DOHH2 (cell line): Measurements from ENCODE around the gene ENOX1.

ENCODE experiments used
- H3F3A ChIP-seq: fragments of 200-600 bp; sonication (generic), shearing (Covaris generic); 2 replicates; pipeline ENCODE4 v1.6.0; 2016; ENCODE audit warnings: antibody characterized with exemption, mild to moderate bottlenecking; ENCODE audit not compliant: control insufficient read depth, insufficient read depth
- H3K27ac ChIP-seq: fragments of 200-600 bp; sonication (generic); 2 replicates; pipeline ENCODE4 v1.5.1; 2014; ENCODE audit warnings: low read depth, mild to moderate bottlenecking, low read length, moderate library complexity
- H3K27me3 ChIP-seq: fragments of 200-600 bp; sonication (generic); 2 replicates; pipeline ENCODE4 v1.6.1; 2014; ENCODE audit warnings: mild to moderate bottlenecking, low read length, mixed read lengths; ENCODE audit not compliant: control insufficient read depth
- H3K36me3 ChIP-seq: fragments of 200-600 bp; sonication (generic); 2 replicates; pipeline ENCODE4 v1.6.1; 2014; ENCODE audit warnings: mild to moderate bottlenecking, low read length, moderate library complexity, mixed read lengths; ENCODE audit not compliant: control insufficient read depth
- H3K4me1 ChIP-seq: fragments of 200-600 bp; sonication (generic); 2 replicates; pipeline ENCODE4 v1.6.1; 2014; ENCODE audit warnings: mild to moderate bottlenecking, low read length, mixed read lengths; ENCODE audit not compliant: control insufficient read depth
- H3K4me2 ChIP-seq: fragments of 200-600 bp; sonication (generic); 2 replicates; pipeline ENCODE4 v1.6.0; 2014; ENCODE audit warnings: mild to moderate bottlenecking, low read length, moderate library complexity
- H3K4me3 ChIP-seq: fragments of 200-600 bp; sonication (generic); 2 replicates; pipeline ENCODE4 v1.5.1; 2014; ENCODE audit warnings: mild to moderate bottlenecking, low read length, mixed read lengths
- H3K79me2 ChIP-seq: fragments of 200-600 bp; sonication (generic); 2 replicates; pipeline ENCODE4 v1.6.1; 2014; ENCODE audit warnings: mild to moderate bottlenecking, low read length, mixed read lengths; ENCODE audit not compliant: control insufficient read depth
- H3K9me2 ChIP-seq: fragments of 200-600 bp; sonication (generic); replicated peaks from 2 replicates; pipeline ENCODE4 v1.6.1; 2014; ENCODE audit warnings: mild to moderate bottlenecking, low read length, mixed read lengths; ENCODE audit not compliant: control insufficient read depth
- H3K9me3 ChIP-seq: fragments of 200-600 bp; sonication (generic); 2 replicates; pipeline ENCODE4 v1.6.1; 2014; ENCODE audit warnings: antibody characterized with exemption, low read length, mixed read lengths; ENCODE audit not compliant: control insufficient read depth, insufficient read depth
- H4K20me1 ChIP-seq: fragments of 200-600 bp; sonication (generic); 2 replicates; pipeline ENCODE4 v1.6.0; 2014; ENCODE audit warnings: low read depth, mild to moderate bottlenecking, antibody characterized with exemption, low read length, moderate library complexity; ENCODE audit not compliant: control insufficient read depth, insufficient read depth
- EZH2phosphoT487 ChIP-seq: fragments of 200-600 bp; sonication (generic); IDR thresholded peaks from 2 replicates; pipeline ENCODE4 v1.6.1; 2017; ENCODE audit warnings: borderline replicate concordance, mild to moderate bottlenecking, antibody characterized with exemption, low read length, moderate library complexity, mixed read lengths
- TF ChIP-seq, protein P1 (sequence below): fragments of 200-600 bp; sonication (generic); IDR thresholded peaks from one replicate; pipeline ENCODE4 v1.5.1; 2014; ENCODE audit warnings: antibody characterized with exemption, mild to moderate bottlenecking, low read depth, low read length; ENCODE audit not compliant: poor library complexity, severe bottlenecking

The ENOX1 gene

DNA sequence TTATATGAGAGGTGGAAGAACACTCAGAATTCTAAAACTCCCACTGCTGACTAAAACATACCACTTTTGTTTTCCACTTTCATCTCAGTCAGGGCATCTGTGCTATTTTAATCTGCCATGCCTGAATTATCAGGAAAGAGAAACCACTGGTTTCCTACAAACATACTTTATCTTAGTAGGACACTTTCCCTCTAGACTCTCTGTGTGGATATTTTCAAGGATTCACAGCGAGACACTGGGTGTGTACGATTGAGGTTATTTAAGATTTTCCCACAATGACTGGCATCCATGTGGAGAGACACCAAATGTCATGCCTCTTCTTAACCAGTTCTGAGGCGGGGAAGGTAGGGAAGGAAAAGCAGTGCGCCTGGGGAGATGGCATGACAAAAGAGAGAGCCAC, 212.2 kb downstream of the ENOX1 start:
- Histone ChIP-seq H3K9me3 (no peaks in the 10 kb centered on the region), H3F3A (no peaks in the 10 kb centered on the region), H4K20me1 (no peaks in the 10 kb centered on the region), H3K4me3 (no peak overlapping the region), H3K9me2 (no peaks in the 10 kb centered on the region), H3K4me2 (no peak overlapping the region), H3K36me3 (no peaks in the 10 kb centered on the region), H3K27me3 (peaks cover 3% of the 10 kb centered on the region; the same call in 1 of the 2 replicates), H3K27ac (no peak overlapping the region), H3K4me1 (no peaks in the 10 kb centered on the region), H3K79me2 (no peaks in the 10 kb centered on the region)
- no peak for TF ChIP-seq EZH2phosphoT487
- TF ChIP-seq, protein P1, sequence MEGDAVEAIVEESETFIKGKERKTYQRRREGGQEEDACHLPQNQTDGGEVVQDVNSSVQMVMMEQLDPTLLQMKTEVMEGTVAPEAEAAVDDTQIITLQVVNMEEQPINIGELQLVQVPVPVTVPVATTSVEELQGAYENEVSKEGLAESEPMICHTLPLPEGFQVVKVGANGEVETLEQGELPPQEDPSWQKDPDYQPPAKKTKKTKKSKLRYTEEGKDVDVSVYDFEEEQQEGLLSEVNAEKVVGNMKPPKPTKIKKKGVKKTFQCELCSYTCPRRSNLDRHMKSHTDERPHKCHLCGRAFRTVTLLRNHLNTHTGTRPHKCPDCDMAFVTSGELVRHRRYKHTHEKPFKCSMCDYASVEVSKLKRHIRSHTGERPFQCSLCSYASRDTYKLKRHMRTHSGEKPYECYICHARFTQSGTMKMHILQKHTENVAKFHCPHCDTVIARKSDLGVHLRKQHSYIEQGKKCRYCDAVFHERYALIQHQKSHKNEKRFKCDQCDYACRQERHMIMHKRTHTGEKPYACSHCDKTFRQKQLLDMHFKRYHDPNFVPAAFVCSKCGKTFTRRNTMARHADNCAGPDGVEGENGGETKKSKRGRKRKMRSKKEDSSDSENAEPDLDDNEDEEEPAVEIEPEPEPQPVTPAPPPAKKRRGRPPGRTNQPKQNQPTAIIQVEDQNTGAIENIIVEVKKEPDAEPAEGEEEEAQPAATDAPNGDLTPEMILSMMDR: no peak

DNA sequence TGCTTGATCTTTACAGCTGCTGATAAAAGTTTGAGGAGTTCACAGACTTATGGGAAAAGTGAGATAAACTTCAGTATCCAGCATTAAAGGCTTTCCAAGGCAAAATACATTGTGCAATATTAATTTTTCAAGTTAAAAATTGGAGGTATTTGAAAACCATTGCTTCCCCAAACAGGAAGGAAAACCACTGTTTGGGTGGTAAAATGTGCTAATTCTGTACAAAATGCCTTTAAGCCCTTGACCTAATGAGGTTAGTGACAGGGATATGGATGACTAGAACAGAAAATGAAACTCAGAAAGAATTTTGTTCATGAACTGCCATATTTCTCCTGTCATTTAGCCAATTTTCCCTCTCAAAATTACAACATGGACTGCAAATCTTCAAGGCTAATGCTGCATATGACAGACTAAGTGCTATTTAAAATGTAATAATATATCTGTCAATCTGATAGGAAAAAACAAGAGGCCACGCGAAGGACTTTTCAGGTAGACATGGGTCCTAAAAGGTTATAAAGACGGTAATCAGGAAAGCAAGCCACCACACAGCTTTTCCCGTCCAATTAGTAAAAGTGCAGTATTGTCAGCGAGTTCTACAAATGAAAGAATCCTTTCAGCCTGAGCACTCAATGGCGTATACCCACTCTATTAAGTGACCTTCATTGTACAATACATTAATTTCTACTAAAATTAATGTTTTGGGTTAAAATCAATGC, 212.8 kb downstream of the ENOX1 start:
- Histone ChIP-seq H3K4me3 (no peak overlapping the region), H3K4me2 (no peak overlapping the region), H3K27ac (no peak overlapping the region)

DNA sequence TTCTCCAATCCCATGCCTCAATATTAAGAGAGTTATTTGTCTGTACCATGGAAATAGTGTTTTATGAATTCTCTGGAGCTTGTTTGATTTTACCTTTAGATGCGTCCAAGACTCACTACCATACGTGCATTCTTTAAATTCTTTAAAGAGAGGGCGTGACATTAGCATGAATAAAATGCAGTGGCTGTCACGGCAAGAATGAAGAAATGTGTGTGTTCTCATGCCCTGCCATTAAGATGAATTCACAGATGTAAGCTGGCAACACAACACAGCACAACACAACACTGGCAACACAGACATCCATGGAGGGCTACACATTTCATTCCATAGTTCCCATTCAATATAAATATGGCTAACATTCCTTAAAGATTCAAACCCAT, 213.4 kb downstream of the ENOX1 start:
- no peak overlapping the region for H3K4me2 ChIP-seq
- H3K4me1 ChIP-seq: no peaks in the 10 kb centered on the region
- no peaks in the 10 kb centered on the region for H3K9me3 ChIP-seq

More for the DNA sequence above, 212.8 kb downstream of the ENOX1 start:
- H3K9me2 ChIP-seq: no peaks in the 10 kb centered on the region
- no peak for TF ChIP-seq EZH2phosphoT487
- TF ChIP-seq, protein P1: no peak
- H3K4me1 ChIP-seq: no peaks in the 10 kb centered on the region
- H3K79me2 ChIP-seq: no peaks in the 10 kb centered on the region
- H3K36me3 ChIP-seq: no peaks in the 10 kb centered on the region
- H4K20me1 ChIP-seq: no peaks in the 10 kb centered on the region
- peaks cover 3% of the 10 kb centered on the region; the same call in 1 of the 2 replicates for H3K27me3 ChIP-seq
- H3F3A ChIP-seq: no peaks in the 10 kb centered on the region
- H3K9me3 ChIP-seq: no peaks in the 10 kb centered on the region

More for the DNA sequence above, 213.4 kb downstream of the ENOX1 start:
- H3F3A ChIP-seq: no peaks in the 10 kb centered on the region
- H4K20me1 ChIP-seq: no peaks in the 10 kb centered on the region
- peaks cover 3% of the 10 kb centered on the region; the same call in 1 of the 2 replicates for H3K27me3 ChIP-seq
- no peak overlapping the region for H3K4me3 ChIP-seq
- no peaks in the 10 kb centered on the region for H3K79me2 ChIP-seq
- H3K36me3 ChIP-seq: no peaks in the 10 kb centered on the region
- H3K27ac ChIP-seq: no peak overlapping the region
- no peaks in the 10 kb centered on the region for H3K9me2 ChIP-seq
- TF ChIP-seq, protein P1: no peak
- no peak for TF ChIP-seq EZH2phosphoT487
